GM12872 (cell line): ENCODE measurements around the gene ECT2L.

Source experiments
- TF ChIP-seq, protein P1 (sequence below): IDR thresholded peaks from 3 replicates; pipeline ENCODE4 v1.5.1; 2011; ENCODE audit warnings: low read depth, mild to moderate bottlenecking, low read length, moderate library complexity; ENCODE audit not compliant: insufficient read depth

The ECT2L gene

DNA sequence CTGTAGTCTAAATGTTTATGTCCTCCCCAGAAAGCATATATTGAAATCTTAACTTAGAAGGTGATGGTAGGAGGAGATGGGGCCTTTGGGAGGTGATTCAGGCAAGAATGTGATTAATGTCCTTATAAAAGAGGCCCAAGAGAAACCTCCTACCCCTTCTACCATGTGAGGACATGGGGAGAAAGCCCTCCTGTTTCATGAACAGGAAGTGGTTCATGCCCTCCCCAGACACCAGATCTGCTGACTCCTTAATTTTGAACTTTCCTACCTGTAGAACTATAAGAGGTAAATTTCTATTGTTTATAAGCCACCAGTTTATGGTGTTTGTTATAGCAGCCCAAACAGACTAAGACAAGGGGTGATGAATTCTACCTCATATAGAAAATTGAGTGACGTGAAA lies 8.7 kb upstream of the ECT2L start:
- TF ChIP-seq, protein P1, sequence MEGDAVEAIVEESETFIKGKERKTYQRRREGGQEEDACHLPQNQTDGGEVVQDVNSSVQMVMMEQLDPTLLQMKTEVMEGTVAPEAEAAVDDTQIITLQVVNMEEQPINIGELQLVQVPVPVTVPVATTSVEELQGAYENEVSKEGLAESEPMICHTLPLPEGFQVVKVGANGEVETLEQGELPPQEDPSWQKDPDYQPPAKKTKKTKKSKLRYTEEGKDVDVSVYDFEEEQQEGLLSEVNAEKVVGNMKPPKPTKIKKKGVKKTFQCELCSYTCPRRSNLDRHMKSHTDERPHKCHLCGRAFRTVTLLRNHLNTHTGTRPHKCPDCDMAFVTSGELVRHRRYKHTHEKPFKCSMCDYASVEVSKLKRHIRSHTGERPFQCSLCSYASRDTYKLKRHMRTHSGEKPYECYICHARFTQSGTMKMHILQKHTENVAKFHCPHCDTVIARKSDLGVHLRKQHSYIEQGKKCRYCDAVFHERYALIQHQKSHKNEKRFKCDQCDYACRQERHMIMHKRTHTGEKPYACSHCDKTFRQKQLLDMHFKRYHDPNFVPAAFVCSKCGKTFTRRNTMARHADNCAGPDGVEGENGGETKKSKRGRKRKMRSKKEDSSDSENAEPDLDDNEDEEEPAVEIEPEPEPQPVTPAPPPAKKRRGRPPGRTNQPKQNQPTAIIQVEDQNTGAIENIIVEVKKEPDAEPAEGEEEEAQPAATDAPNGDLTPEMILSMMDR, result no peak

DNA sequence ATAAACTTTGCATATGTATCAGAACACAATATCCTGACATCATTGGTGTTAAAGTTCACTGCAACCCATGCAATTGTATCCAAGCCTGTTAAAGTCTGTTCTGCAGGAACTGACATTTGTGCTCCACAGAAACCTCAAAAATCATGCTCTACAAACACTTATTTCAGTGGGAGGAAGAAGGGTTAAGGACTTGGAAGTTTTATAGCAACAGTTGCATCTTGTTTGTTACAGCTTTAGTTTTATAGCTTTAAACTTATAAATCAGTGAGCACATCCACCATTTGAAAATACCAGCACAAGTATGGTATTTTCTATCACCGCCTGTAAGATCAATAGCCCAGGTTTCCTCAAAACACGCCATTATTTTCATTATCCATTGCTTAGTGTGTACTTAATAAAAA lies 884 bp downstream of the ECT2L start:
- TF ChIP-seq, protein P1, result no peak

DNA sequence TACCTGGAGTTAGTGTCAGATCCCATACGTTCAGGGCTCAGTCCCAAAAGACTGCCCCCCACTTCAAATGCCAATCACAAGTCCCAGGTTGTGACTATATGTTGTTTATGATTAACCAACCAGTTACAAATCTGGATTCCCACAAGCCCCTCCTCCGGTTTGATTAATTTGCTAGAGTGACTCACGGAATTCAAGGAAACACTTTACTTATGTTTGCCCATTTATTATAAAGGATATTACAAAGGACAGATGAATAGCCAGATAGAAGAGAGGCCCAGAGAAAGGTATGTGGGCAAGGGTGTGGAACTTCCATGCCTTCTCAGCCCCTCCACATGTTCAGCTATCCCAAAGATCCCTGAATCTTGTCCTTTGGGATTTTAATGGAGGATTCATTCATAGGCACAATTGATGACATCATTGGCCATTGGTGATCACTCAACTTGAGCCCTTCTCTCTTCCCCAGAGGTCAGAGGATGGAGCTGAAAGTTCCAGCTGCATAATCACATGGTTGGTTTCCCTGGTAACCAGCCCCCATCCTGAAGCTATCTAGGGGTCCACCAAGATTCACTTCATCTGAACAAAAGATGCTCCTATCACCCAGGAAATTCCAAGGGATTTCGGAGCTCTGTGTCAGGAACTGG lies 2.0 kb downstream of the ECT2L start:
- TF ChIP-seq, protein P1, result no peak

DNA sequence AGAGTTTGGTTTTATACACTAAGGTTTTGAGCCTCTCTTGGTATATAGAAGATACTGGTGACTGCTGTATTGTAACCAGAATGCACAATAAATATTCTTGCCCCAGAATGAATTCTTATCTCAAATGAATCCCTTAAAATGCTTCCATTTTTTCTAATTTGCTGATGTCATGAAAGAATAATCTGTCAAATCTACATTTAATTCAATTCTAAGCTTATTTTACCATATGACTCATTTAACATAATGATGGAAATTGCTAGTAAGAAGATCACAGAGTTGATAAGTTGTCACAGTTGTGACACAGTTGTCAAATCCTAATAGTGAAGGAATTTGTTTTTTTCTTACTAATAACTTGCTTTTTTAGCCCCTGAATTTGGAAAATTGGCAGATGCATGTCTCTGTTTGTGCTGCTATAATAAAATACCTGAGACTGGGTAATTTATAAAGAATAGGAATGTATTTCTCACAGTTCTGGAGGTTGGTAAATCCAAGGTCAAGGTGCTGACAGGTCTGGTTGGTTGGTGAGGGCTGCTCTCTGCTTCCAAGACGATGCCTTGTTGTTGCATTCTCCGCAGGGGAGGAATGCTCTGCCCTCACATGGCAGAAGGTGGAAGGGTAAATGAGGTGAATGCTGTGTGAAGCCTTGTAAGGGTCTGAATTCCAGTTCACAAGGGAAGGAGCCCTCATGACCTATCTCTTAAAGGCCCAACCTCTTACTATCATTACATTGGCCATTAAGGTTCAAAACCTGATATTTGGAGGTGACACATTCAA lies 4.7 kb downstream of the ECT2L start:
- TF ChIP-seq, protein P1, result 0 out of 3 replicates have a peak, but pooled peaks have one; percentile 8

DNA sequence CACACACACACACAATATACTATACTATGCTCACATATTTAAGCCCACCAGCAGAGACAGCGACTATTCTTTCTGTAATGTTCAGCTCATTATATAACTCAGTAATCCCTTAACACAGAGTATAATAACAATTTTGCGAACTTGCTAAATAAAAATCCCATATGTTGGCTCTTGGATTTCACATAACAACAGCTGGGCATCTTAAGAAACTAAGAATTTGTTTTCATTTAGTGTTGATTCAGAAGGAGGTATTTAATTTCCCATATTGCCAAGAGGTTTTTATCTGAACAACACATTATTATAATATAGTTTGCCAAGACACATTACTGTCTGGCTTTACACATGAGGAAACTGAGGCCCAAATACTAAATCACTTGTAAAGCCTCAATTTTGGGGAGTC lies 7.4 kb downstream of the ECT2L start:
- TF ChIP-seq, protein P1, result no peak

DNA sequence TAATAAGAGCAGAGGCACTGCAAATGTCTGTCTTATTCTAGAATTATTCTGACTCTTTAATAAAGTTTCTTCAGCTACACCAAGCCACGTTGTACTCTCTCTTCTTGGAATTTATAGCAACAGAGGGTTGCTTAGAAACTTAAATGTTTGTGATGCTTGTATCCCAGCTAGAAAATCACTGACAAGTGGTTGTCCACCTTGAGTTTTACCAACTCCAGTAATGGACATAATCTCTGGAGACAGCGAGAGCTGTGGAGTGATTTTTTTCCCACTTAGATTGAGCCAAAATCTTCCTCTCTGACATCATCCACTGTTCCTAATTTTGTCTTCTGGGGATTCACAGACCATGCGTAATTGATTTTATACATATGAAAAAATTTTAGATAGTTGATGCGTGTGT lies 8.0 kb downstream of the ECT2L start:
- TF ChIP-seq, protein P1, result no peak

DNA sequence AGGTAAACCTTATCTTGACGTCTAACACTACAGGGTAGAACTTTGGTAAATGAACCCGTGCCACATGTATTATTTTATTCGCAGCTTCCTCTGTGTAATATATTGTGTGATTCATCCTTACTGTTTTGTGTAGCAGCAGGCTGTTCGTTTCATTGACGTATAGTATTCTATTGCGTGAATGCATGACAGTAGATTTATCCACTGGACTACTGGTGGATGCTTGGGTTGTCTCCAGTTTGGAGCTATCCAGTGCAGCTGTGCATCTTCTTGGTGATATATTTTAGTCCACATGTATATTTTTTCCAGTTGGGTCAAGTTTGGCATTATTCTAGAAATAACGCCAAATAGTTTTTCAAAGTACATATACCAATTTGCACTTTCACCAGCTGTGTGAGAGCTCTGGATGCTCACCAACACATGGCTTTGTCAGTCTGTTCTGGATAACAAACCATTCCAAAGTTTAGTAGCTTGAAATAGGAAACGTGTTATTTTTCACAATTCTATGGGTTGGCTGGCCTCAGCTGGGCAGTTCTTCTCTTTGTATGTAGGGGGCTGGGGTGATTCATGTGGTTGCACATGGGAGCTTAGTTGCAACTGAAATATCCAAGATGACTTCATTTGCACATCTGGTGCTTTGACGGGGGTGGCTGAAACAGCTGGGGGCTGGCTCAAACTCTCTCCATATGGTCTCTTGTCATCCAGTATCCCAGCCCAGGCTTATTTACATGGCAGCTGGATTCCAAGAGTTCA lies 9.3 kb downstream of the ECT2L start:
- TF ChIP-seq, protein P1, result no peak
